Activated naive CD8-positive, alpha-beta T cell treated with anti-CD3 and anti-CD28 coated beads for 36 hours (primary cell): ENCODE measurements around the gene SLC12A1. TPM values are rescaled to one million over a fixed set of nuclear protein-coding genes. Genes with fewer than 3 reads are reported as not detected.
"Not testable (repeated sequence)": the region's sequence is repeated elsewhere in the genome, so short reads cannot be mapped to it uniquely, and the experiment has no call there.

ENCODE experiments used
- DNase-seq: peaks from one replicate; pipeline ENCODE4 v3.0.0; 2021
- H3K27ac Mint-ChIP-seq: one replicate; pipeline ENCODE4 v1.8.0; 2022; ENCODE audit warnings: mild to moderate bottlenecking, moderate library complexity, mixed read lengths
- H3K27me3 Mint-ChIP-seq: one replicate; pipeline ENCODE4 v1.8.0; 2022; ENCODE audit warnings: mild to moderate bottlenecking, mixed read lengths
- H3K36me3 Mint-ChIP-seq: one replicate; pipeline ENCODE4 v1.8.0; 2021; ENCODE audit warnings: mild to moderate bottlenecking, mixed read lengths
- H3K4me1 Mint-ChIP-seq: one replicate; pipeline ENCODE4 v1.8.0; 2021; ENCODE audit warnings: mixed read lengths
- H3K4me3 Mint-ChIP-seq: one replicate; pipeline ENCODE4 v1.8.0; 2022; ENCODE audit warnings: mild to moderate bottlenecking, moderate library complexity, mixed read lengths
- H3K9me3 Mint-ChIP-seq: one replicate; pipeline ENCODE4 v1.8.0; 2022; ENCODE audit warnings: mixed read lengths
- total RNA-seq, 2 experiments: library from RNA; stranded (reverse); gene quantifications; one replicate each; pipeline ENCODE4 v1.2.3, GENCODE V29; 2021

SLC12A1 gene
- total RNA-seq, 2 experiments from 2014 or later, result not detected

- Mint-ChIP-seq H3K27ac (no peak overlapping the region), H3K27me3 (no peaks in the 10 kb centered on the region), H3K4me3 (no peak overlapping the region), H3K36me3 (no peaks in the 10 kb centered on the region), H3K9me3 (no peaks in the 10 kb centered on the region), H3K4me1 (no peaks in the 10 kb centered on the region)
- no peak for DNase-seq
Measured at GRCh38 chr15:48309740-48310139, 103.6 kb downstream of the SLC12A1 start.

GRCh38 chr15:48313216-48313615 lies 107.1 kb downstream of the SLC12A1 start:
- Mint-ChIP-seq H3K27ac (no peak overlapping the region), H3K4me3 (no peak overlapping the region), H3K27me3 (no peaks in the 10 kb centered on the region), H3K36me3 (no peaks in the 10 kb centered on the region), H3K4me1 (no peaks in the 10 kb centered on the region), H3K9me3 (no peaks in the 10 kb centered on the region)
- no peak for DNase-seq

GRCh38 chr15:48315041-48315440 lies 108.9 kb downstream of the SLC12A1 start:
- H3K4me1 Mint-ChIP-seq, result no peaks in the 10 kb centered on the region
- H3K9me3 Mint-ChIP-seq, result no peaks in the 10 kb centered on the region
- H3K4me3 Mint-ChIP-seq, result no peak overlapping the region
- H3K27ac Mint-ChIP-seq, result no peak overlapping the region
- H3K27me3 Mint-ChIP-seq, result no peaks in the 10 kb centered on the region
- H3K36me3 Mint-ChIP-seq, result no peaks in the 10 kb centered on the region
- no peak for DNase-seq

DNA sequence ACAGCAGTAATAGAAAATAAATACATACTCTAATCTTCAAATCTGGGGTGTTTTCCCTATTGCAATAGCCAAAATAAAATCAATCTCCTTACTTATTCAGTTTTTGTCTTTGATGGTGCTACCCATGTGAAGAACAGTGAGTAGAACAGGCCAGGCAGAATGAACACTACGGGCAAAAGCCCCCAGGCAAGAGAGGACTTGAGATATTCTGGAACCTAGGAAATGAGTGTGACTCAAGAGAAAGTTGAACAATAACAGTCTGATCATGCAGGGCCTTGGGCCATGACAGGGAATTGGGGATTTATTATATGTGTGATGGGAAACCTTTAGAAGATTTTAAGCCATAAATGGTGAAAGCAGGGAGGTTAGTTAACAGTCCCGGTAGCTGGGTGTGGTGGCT lies 111.1 kb downstream of the SLC12A1 start:
- Mint-ChIP-seq H3K4me3 (no peak overlapping the region), H3K36me3 (no peaks in the 10 kb centered on the region), H3K27ac (no peak overlapping the region), H3K27me3 (no peaks in the 10 kb centered on the region), H3K4me1 (no peaks in the 10 kb centered on the region), H3K9me3 (no peaks in the 10 kb centered on the region)
- DNase-seq, result no peak

GRCh38 chr15:48318131-48318530 lies 112.0 kb downstream of the SLC12A1 start:
- H3K4me3 Mint-ChIP-seq, result no peak overlapping the region
- H3K27ac Mint-ChIP-seq, result no peak overlapping the region

GRCh38 chr15:48323294-48323693 lies 117.2 kb downstream of the SLC12A1 start:
- peaks cover 10% of the 10 kb centered on the region for H3K36me3 Mint-ChIP-seq
- peaks cover 3% of the 10 kb centered on the region for H3K4me1 Mint-ChIP-seq
- H3K9me3 Mint-ChIP-seq, result no peaks in the 10 kb centered on the region
- no peak overlapping the region for H3K27ac Mint-ChIP-seq
- no peak overlapping the region for H3K4me3 Mint-ChIP-seq
- H3K27me3 Mint-ChIP-seq, result no peaks in the 10 kb centered on the region
- no peak for DNase-seq

More at GRCh38 chr15:48318131-48318530, 112.0 kb downstream of the SLC12A1 start:
- Mint-ChIP-seq H3K36me3 (no peaks in the 10 kb centered on the region), H3K4me1 (no peaks in the 10 kb centered on the region), H3K9me3 (no peaks in the 10 kb centered on the region), H3K27me3 (no peaks in the 10 kb centered on the region)
- DNase-seq, result no peak

GRCh38 chr15:48324949-48325348 lies 118.8 kb downstream of the SLC12A1 start:
- no peak overlapping the region for H3K4me3 Mint-ChIP-seq
- no peak for DNase-seq
- no peaks in the 10 kb centered on the region for H3K9me3 Mint-ChIP-seq
- peaks cover 5% of the 10 kb centered on the region for H3K4me1 Mint-ChIP-seq
- no peak overlapping the region for H3K27ac Mint-ChIP-seq
- H3K27me3 Mint-ChIP-seq, result no peaks in the 10 kb centered on the region
- peaks cover 19% of the 10 kb centered on the region for H3K36me3 Mint-ChIP-seq

- peaks cover 24% of the 10 kb centered on the region for H3K36me3 Mint-ChIP-seq
- H3K27ac Mint-ChIP-seq, result no peak overlapping the region
- H3K4me1 Mint-ChIP-seq, result peaks cover 10% of the 10 kb centered on the region
- no peaks in the 10 kb centered on the region for H3K9me3 Mint-ChIP-seq
- H3K4me3 Mint-ChIP-seq, result no peak overlapping the region
- no peak for DNase-seq
- H3K27me3 Mint-ChIP-seq, result no peaks in the 10 kb centered on the region
Measured at GRCh38 chr15:48325400-48325799, 119.3 kb downstream of the SLC12A1 start.

GRCh38 chr15:48326180-48326579 lies 120.1 kb downstream of the SLC12A1 start:
- not testable (repeated sequence) for H3K4me3 Mint-ChIP-seq, H3K9me3 Mint-ChIP-seq, DNase-seq, H3K27me3 Mint-ChIP-seq, H3K27ac Mint-ChIP-seq
- Mint-ChIP-seq H3K36me3 (peaks cover 26% of the 10 kb centered on the region), H3K4me1 (peaks cover 10% of the 10 kb centered on the region)

DNA sequence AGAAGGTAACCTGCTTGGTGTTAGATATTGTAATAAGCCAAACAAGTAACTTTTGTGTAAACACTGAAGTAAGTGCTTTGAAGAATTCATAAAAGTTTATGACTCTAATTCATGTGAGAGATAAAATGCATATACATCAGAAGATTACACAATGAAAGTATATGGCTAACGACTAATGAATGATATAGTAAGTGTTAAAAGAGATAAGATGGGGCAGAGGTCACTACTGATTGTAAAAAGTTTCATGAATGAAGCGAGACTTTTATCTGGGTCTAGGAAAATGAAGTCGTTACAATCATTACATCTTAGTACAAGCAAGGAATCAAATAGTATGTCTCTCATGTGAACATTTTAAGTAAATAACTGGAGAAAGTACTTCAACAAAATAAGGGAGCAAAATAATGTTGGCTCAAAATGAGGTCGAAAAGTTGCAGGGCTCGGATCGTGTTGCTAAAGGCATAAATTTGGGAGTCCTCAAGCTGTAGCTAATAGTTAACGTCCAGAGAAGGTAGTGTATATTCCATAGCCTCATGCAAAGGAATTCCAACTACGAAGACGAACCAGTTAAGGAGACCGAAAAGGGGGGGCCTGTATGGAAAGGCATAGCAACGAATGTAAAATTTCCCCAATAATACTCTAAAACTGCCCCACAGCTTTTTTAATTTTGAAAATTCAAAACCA lies 124.1 kb downstream of the SLC12A1 start:
- Mint-ChIP-seq H3K4me3 (peak overlapping the region; percentile 99), H3K27ac (peak overlapping the region; percentile 98), H3K9me3 (no peaks in the 10 kb centered on the region), H3K36me3 (peaks cover 53% of the 10 kb centered on the region), H3K4me1 (peaks cover 22% of the 10 kb centered on the region), H3K27me3 (no peaks in the 10 kb centered on the region)
- DNase-seq, result no peak

DNA sequence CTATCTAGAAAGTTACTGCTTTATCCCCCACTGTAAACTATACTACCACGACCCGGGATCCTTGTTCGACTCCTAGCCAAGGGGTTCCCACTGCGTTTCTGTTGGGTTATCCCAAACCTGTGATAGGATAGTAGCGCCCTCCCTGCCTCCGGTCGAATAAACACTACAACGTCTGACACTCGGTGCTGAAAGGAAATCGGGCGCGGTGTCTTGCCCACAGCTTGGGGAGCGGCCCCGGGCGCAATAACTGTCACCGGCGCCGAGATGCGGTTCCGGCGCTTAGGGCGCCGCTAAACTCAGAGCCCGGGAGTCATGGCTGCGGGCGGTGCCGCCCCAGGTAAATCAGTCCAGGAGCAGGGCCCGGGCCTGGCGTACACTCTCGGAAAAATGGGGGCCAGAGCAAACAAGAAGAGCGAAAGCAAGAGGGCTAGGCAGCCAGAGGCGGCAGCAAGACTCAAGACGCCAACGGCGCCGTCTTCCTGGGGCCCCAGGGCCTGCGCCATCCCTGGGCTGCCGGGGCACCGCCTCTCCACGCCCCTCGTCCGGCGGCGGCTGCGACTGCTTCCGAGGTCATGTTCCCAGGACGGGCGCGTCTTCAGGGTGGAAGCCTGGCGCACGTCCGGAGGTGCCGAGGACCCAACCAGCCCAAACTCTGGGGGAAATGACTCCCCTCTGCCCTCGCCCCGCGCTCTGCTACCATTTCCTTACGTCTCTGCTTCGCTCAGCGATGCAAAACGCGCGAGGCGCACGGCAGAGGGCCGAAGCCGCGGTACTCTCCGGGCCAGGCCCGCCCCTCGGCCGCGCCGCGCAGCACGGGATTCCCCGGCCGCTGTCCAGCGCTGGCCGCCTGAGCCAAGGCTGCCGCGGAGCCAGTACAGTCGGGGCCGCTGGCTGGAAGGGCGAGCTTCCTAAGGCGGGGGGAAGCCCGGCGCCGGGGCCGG lies 125.0 kb downstream of the SLC12A1 start, which contains the start of gene DUT:
Gene DUT, plus strand, starts transcription at position 575 of the 941 bp plus-strand sequence. Its CDS starts 87 bp downstream, at position 662.
- Mint-ChIP-seq H3K27ac (peak within 1 kb of the TSS; percentile 98), H3K36me3 (peaks cover 57% of the 10 kb centered on the region), H3K9me3 (no peaks in the 10 kb centered on the region), H3K27me3 (no peaks in the 10 kb centered on the region), H3K4me3 (peak within 1 kb of the TSS; percentile 99), H3K4me1 (peaks cover 26% of the 10 kb centered on the region)
- peak; percentile 87 for DNase-seq

GRCh38 chr15:48331796-48332641 lies 125.9 kb downstream of the SLC12A1 start:
- Mint-ChIP-seq H3K4me1 (peaks cover 34% of the 10 kb centered on the region), H3K36me3 (peaks cover 62% of the 10 kb centered on the region), H3K27ac (peak overlapping the region; percentile 98), H3K9me3 (no peaks in the 10 kb centered on the region), H3K27me3 (no peaks in the 10 kb centered on the region), H3K4me3 (peak overlapping the region; percentile 99)
- peak; percentile 75 for DNase-seq

GRCh38 chr15:48332642-48333034 lies 126.5 kb downstream of the SLC12A1 start:
- no peak for DNase-seq
- peak overlapping the region; percentile 98 for H3K27ac Mint-ChIP-seq
- H3K9me3 Mint-ChIP-seq, result no peaks in the 10 kb centered on the region
- peaks cover 33% of the 10 kb centered on the region for H3K4me1 Mint-ChIP-seq
- H3K36me3 Mint-ChIP-seq, result peaks cover 59% of the 10 kb centered on the region
- H3K27me3 Mint-ChIP-seq, result no peaks in the 10 kb centered on the region
- peak overlapping the region; percentile 99 for H3K4me3 Mint-ChIP-seq

DNA sequence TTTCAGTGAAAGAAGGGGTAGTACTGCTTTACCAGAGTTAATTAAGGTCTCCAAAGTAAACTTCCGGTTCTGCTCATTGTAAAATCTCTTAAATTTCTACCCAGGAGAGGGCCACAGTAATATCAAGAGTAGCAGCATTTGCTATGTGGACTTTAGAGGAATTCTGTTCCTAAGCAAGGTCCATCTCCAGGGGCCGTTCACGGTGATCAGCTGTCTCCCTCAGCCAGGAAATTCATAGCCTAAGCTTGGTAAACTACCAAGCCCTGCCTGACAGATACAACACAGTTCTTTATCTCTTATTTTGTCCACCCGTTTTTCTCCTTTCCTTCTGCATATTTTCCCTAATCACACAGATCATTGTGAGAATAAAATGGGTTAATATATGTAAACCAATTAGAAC lies 127.4 kb downstream of the SLC12A1 start:
- peaks cover 55% of the 10 kb centered on the region for H3K36me3 Mint-ChIP-seq
- peak overlapping the region; percentile 98 for H3K27ac Mint-ChIP-seq
- DNase-seq, result no peak
- no peaks in the 10 kb centered on the region for H3K9me3 Mint-ChIP-seq
- H3K4me3 Mint-ChIP-seq, result peak overlapping the region; percentile 99
- H3K4me1 Mint-ChIP-seq, result peaks cover 35% of the 10 kb centered on the region
- no peaks in the 10 kb centered on the region for H3K27me3 Mint-ChIP-seq

DNA sequence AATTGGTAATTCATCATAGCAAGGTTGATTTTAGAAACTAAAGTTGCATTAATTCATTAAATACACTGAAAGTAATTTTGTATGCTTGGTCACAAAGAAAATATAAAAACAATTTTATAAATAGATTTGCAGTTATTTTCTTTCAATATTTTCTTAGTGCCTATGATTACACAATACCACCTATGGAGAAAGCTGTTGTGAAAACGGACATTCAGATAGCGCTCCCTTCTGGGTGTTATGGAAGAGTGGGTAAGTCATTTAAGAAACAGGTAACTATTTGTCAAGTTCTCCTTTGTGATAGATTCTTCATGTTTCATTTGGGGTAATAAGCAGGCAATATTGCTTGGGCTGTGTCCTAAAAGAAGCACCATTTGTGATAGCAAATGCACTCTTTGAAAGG lies 128.2 kb downstream of the SLC12A1 start:
- no peaks in the 10 kb centered on the region for H3K9me3 Mint-ChIP-seq
- H3K27ac Mint-ChIP-seq, result no peak overlapping the region
- H3K4me3 Mint-ChIP-seq, result peak overlapping the region; percentile 99
- DNase-seq, result no peak
- H3K4me1 Mint-ChIP-seq, result peaks cover 34% of the 10 kb centered on the region
- H3K36me3 Mint-ChIP-seq, result peaks cover 51% of the 10 kb centered on the region
- no peaks in the 10 kb centered on the region for H3K27me3 Mint-ChIP-seq
